HCT116 (cell line): ENCODE results near the gene BRD7. TPM values are rescaled to one million over a fixed set of nuclear protein-coding genes. Genes with fewer than 3 reads are reported as not detected.

Experiments
- ATAC-seq: fragments of 200-7000 bp; cut with Tn5 transposase; 2 replicates; pipeline ENCODE4 v1.9.1; 2020; ENCODE audit warnings: mild to moderate bottlenecking, moderate library complexity
- BruUV-seq: library from RNA; stranded (reverse); fragments of 400-500 nt; replicated peaks from 2 replicates; lab custom pipeline; 2021; lab: Mats Ljungman, UMichigan
- CTCF ChIA-PET: fragments of 300-600 bp; sonication (Branson Sonifier 250); formaldehyde crosslinking; loops from one replicate; lab custom pipeline; 2021; ENCODE audit warnings: antibody characterized with exemption; lab: Charles Lee
- POLR2A ChIA-PET: fragments of 300-600, 350-600 bp; sonication (Branson Sonifier 250); formaldehyde crosslinking; loops from one replicate; lab custom pipeline; 2021; ENCODE audit warnings: antibody characterized with exemption; lab: Charles Lee
- RAD21 ChIA-PET, 2 experiments: fragments of 300-600 bp; sonication (Branson Sonifier 250); formaldehyde crosslinking; loops; one replicate each; lab custom pipeline; 2023; ENCODE audit warnings: low total read pairs in 2 of 2; ENCODE audit not compliant: uncharacterized antibody in 2 of 2, unreplicated experiment in 2 of 2, low non-redundant PET in 1 of 2; lab: Charles Lee
- DNase-seq: peaks from one replicate; pipeline ENCODE4 v3.0.0-alpha.2; 2010; ENCODE audit warnings: low read depth, low spot score
- H2AFZ ChIP-seq: fragments of 200-600 bp; shearing (Covaris generic), sonication (generic); 2 replicates; pipeline ENCODE4 v1.6.1; 2017; ENCODE audit warnings: low read depth, mixed run types, mixed read lengths, antibody characterized with exemption, low read length; ENCODE audit not compliant: poor library complexity, severe bottlenecking
- H3K27ac ChIP-seq: 2 replicates; pipeline ENCODE4 v1.5.1; 2012; ENCODE audit warnings: low read depth, low read length
- H3K27me3 ChIP-seq: fragments of 200-600 bp; sonication (generic); 2 replicates; pipeline ENCODE4 v1.6.1; 2016; ENCODE audit warnings: mixed run types, low read length, mixed read lengths; ENCODE audit not compliant: insufficient read depth
- H3K36me3 ChIP-seq, 2 experiments: fragments of 200-500 bp in 1 of 2; fragments of 200-600 bp in 1 of 2; sonication (Bioruptor generic) in 1 of 2; sonication (generic) in 1 of 2; 2 replicates each; pipeline versions ENCODE4 v1.5.1 to v1.6.1; 2014 to 2016; ENCODE audit warnings: low read length in 2 of 2, inconsistent platforms in 1 of 2, mixed read lengths in 1 of 2, mixed run types in 1 of 2; ENCODE audit not compliant: insufficient read depth in 2 of 2, control insufficient read depth in 1 of 2
- H3K4me1 ChIP-seq, 2 experiments: fragments of 200-600 bp in 1 of 2; sonication (generic) in 1 of 2; 2 replicates each; pipeline versions ENCODE4 v1.5.1 to v1.6.1; 2012 to 2017; ENCODE audit warnings: low read length in 2 of 2, inconsistent platforms in 1 of 2, mild to moderate bottlenecking in 1 of 2, mixed read lengths in 1 of 2, mixed run types in 1 of 2, moderate library complexity in 1 of 2; ENCODE audit not compliant: insufficient read depth in 2 of 2, control insufficient read depth in 1 of 2
- H3K4me2 ChIP-seq: fragments of 200-600 bp; sonication (generic); 2 replicates; pipeline ENCODE4 v1.6.1; 2017; ENCODE audit warnings: mixed run types, low read length, mixed read lengths
- H3K4me3 ChIP-seq, 2 experiments: fragments of 200-600 bp in 1 of 2; sonication (generic) in 1 of 2; replicated peaks in 1 of 2; 2 replicates each; pipeline ENCODE4 v1.5.1; 2011 to 2016; ENCODE audit warnings: low read length in 2 of 2, control low read depth in 1 of 2, low read depth in 1 of 2, mild to moderate bottlenecking in 1 of 2, mixed read lengths in 1 of 2, mixed run types in 1 of 2
- H3K79me2 ChIP-seq: fragments of 200-600 bp; sonication (generic); 2 replicates; pipeline ENCODE4 v1.6.1; 2017; ENCODE audit warnings: mild to moderate bottlenecking, mixed run types, low read length, moderate library complexity, mixed read lengths; ENCODE audit not compliant: insufficient read depth
- H3K9ac ChIP-seq: fragments of 200-600 bp; sonication (generic); 2 replicates; pipeline ENCODE4 v1.6.1; 2016; ENCODE audit warnings: low read length, mixed read lengths
- H3K9me2 ChIP-seq: fragments of 200-600 bp; sonication (generic), shearing (Covaris generic); 2 replicates; pipeline ENCODE4 v1.6.1; 2017; ENCODE audit warnings: mixed run types, mild to moderate bottlenecking, moderate library complexity; ENCODE audit not compliant: insufficient read depth
- H3K9me3 ChIP-seq, 2 experiments: fragments of 200-500 bp in 1 of 2; fragments of 200-600 bp in 1 of 2; sonication (Bioruptor generic) in 1 of 2; sonication (generic) in 1 of 2; 2 replicates each; pipeline ENCODE4 v1.6.1; 2014 to 2017; ENCODE audit warnings: low read length in 2 of 2, mixed read lengths in 2 of 2, inconsistent platforms in 1 of 2, low read depth in 1 of 2, mild to moderate bottlenecking in 1 of 2, mixed run types in 1 of 2, moderate library complexity in 1 of 2; ENCODE audit not compliant: control insufficient read depth in 1 of 2, insufficient read depth in 1 of 2
- H4K20me1 ChIP-seq: fragments of 200-600 bp; sonication (generic), shearing (Covaris generic); 2 replicates; pipeline ENCODE4 v1.6.1; 2017; ENCODE audit warnings: mixed run types, mild to moderate bottlenecking, moderate library complexity; ENCODE audit not compliant: insufficient read depth
- ATF3 ChIP-seq: IDR thresholded peaks from 2 replicates; pipeline ENCODE4 v1.6.1; 2012
- CEBPB ChIP-seq: IDR thresholded peaks from 2 replicates; pipeline ENCODE4 v1.6.1; 2012; ENCODE audit warnings: low read depth
- EGR1 ChIP-seq: IDR thresholded peaks from 2 replicates; pipeline ENCODE4 v1.6.1; 2012; ENCODE audit warnings: low read depth
- EZH2 ChIP-seq: fragments of 200-600 bp; sonication (generic); IDR thresholded peaks from 2 replicates; pipeline ENCODE4 v1.6.1; 2017; ENCODE audit warnings: antibody characterized with exemption, mixed run types
- EZH2phosphoT487 ChIP-seq: fragments of 200-600 bp; IDR thresholded peaks from 2 replicates; pipeline ENCODE4 v1.6.1; 2018; ENCODE audit warnings: antibody characterized with exemption, borderline replicate concordance
- RAD21 ChIP-seq: IDR thresholded peaks from 2 replicates; pipeline ENCODE4 v1.6.1; 2012; ENCODE audit warnings: low read depth, mild to moderate bottlenecking
- SP1 ChIP-seq: IDR thresholded peaks from 2 replicates; pipeline ENCODE4 v1.6.1; 2012; ENCODE audit warnings: low read depth
- SRF ChIP-seq: IDR thresholded peaks from 2 replicates; pipeline ENCODE4 v1.6.1; 2012; ENCODE audit warnings: low read depth
- YY1 ChIP-seq: IDR thresholded peaks from 2 replicates; pipeline ENCODE4 v1.6.1; 2011; ENCODE audit warnings: low read length, low read depth, moderate library complexity, mild to moderate bottlenecking; ENCODE audit not compliant: insufficient replicate concordance; ENCODE audit errors: extremely low read depth
- ZFX ChIP-seq: fragments of 450-650 bp; IDR thresholded peaks from 2 replicates; pipeline ENCODE4 v1.6.1; 2017
- intact Hi-C: fragments of 100-400 bp; cut with micrococcal nuclease; formaldehyde crosslinking; loops from 2 replicates; pipeline ENCODE4 v1.10.0; 2022
- total RNA-seq: library from RNA; stranded (reverse); gene quantifications from one replicate; pipeline ENCODE4 v1.2.1, GENCODE V29; 2021; ENCODE audit not compliant: unreplicated experiment

BRD7 gene
- total RNA-seq, 1 experiment from 2014 or later = 85.4 TPM

DNA sequence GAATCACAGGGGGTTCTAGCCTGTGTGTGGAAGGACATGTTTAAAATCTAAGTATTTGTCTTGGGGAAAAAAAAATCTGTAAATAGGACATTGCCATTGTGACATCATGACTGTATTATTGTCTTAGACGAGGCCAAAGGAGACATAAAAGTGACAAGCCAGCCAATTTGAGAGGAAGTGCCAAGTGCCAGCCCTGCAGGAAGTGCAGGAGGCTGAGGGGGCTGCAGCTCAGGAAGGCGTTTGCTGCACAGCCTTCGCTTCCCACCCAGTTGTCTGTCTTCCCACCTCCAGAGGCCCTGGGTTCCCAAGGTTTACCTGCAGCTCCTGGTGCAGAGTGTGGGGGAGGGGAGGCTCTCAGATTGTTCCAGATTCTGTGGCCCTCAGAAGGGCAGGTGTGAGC is 101.1 kb downstream of the BRD7 start:
- intact Hi-C loops = no loop called here
- 0 out of 2 replicates have a peak, but pooled peaks cover 3% of the 10 kb centered on the region for H3K79me2 ChIP-seq

GRCh38 chr16:50267151-50267631 is 101.6 kb downstream of the BRD7 start:
- H3K9ac ChIP-seq = peak overlapping the region; percentile 78

More for the DNA sequence above, 101.1 kb downstream of the BRD7 start:
- peak overlapping the region; percentile 96 for H3K4me2 ChIP-seq
- CTCF ChIA-PET = no interaction called here
- no peaks in the 10 kb centered on the region for H3K9me2 ChIP-seq
- no TSS peak for BruUV-seq
- no peak overlapping the region for H3K9ac ChIP-seq
- H3K9me3 ChIP-seq = no peaks in the 10 kb centered on the region
- H3K4me1 ChIP-seq = peaks cover 22 to 36% of the 10 kb centered on the region in 2 experiments
- 0 out of 4 replicates have a peak overlapping the region, but pooled peaks of 1 of the 2 experiments have one; percentile 75 for H3K4me3 ChIP-seq
- TF ChIP-seq YY1 (no peak), RAD21 (no peak), EZH2 (no peak), ZFX (no peak), SP1 (no peak), EGR1 (no peak), ATF3 (no peak), SRF (no peak), EZH2phosphoT487 (no peak)
- no peak overlapping the region for H3K27ac ChIP-seq
- RAD21 ChIA-PET = no interaction called here
- no peaks in the 10 kb centered on the region for H4K20me1 ChIP-seq
- POLR2A ChIA-PET = no interaction called here
- H2AFZ ChIP-seq = no peak overlapping the region
- no peak for DNase-seq
- H3K36me3 ChIP-seq = no peaks in the 10 kb centered on the region
- no peak for ATAC-seq
- H3K27me3 ChIP-seq = no peaks in the 10 kb centered on the region

More at GRCh38 chr16:50267151-50267631, 101.6 kb downstream of the BRD7 start:
- Histone ChIP-seq H3K4me2 (peak overlapping the region; percentile 96), H3K79me2 (0 out of 2 replicates have a peak, but pooled peaks cover 3% of the 10 kb centered on the region), H3K36me3 (no peaks in the 10 kb centered on the region), H3K4me3 (peak overlapping the region; percentile 59 to 75), H3K9me3 (no peaks in the 10 kb centered on the region), H2AFZ (no peak overlapping the region), H3K9me2 (no peaks in the 10 kb centered on the region), H3K27ac (no peak overlapping the region), H3K27me3 (no peaks in the 10 kb centered on the region), H4K20me1 (no peaks in the 10 kb centered on the region), H3K4me1 (peaks cover 22 to 36% of the 10 kb centered on the region in 2 experiments)
- CTCF ChIA-PET = interaction anchor here (1.2 kb wide), 1 partner anchor 539 kb away, joined by 3 read pairs; no protein-coding TSS in a partner anchor
- TF ChIP-seq CEBPB = no peak
- RAD21 ChIA-PET = no interaction called here
- POLR2A ChIA-PET = no interaction called here
- DNase-seq (no peak), ATAC-seq (no peak)
- BruUV-seq = no TSS peak
- intact Hi-C loops = no loop called here
